Bronchial smooth muscle cell (primary cell): ENCODE data around the gene SLC13A3. TPM values are rescaled to one million over a fixed set of nuclear protein-coding genes. Genes with fewer than 3 reads are reported as not detected.

ENCODE experiments used
- total RNA-seq: library from RNA; depleted of rRNA; stranded (reverse); fragments of >200 nt; gene quantifications from 2 replicates; pipeline ENCODE4 v1.2.1, GENCODE V29; 2014

The SLC13A3 gene
- total RNA-seq: 2.2 and 2.5 TPM in 2 replicates

GRCh38 chr20:46651091-46651962 is at the start of gene SLC13A3:
TSS of gene SLC13A3 (minus strand) at chr20:46651459. CDS start at chr20:46651421, 38 bp downstream.

GRCh38 chr20:46689082-46689753 is 38.0 kb upstream of the SLC13A3 start, which contains the start of gene TP53RK:
TSS of gene TP53RK (minus strand) at chr20:46689444. CDS start at chr20:46689414, 30 bp downstream.

GRCh38 chr20:46550461-46550860 is 100.8 kb downstream of the SLC13A3 start, which contains the start of gene OCSTAMP:
TSS of gene OCSTAMP (minus strand) at chr20:46550654. CDS start at chr20:46550560, 94 bp downstream.

GRCh38 chr20:46512943-46513844 is 138.1 kb downstream of the SLC13A3 start, which contains the start of gene ZNF334:
TSS of gene ZNF334 (minus strand) at chr20:46513559. CDS start at chr20:46512102, 1,457 bp downstream.

Other genes starting within 250 kb of the SLC13A3 start
- 26.2 and 32.2 TPM in 2 replicates for gene ELMO2, start 244.8 kb downstream of the SLC13A3 start, total RNA-seq
- 2.4 and 7.0 TPM in 2 replicates for gene ZNF334, start 137.9 kb downstream of the SLC13A3 start, total RNA-seq
- not detected in 2 replicates for gene OCSTAMP, start 100.8 kb downstream of the SLC13A3 start, total RNA-seq
- 12.3 and 15.4 TPM in 2 replicates for gene TP53RK, start 38.0 kb upstream of the SLC13A3 start, total RNA-seq
- gene SLC2A10, start 58.2 kb upstream of the SLC13A3 start, total RNA-seq: 40.6 and 42.4 TPM in 2 replicates
- 2.4 and 12.0 TPM in 2 replicates for gene EYA2, start 243.4 kb upstream of the SLC13A3 start, total RNA-seq